B cell (primary cell): Measurements from ENCODE around the gene CTNNA3. TPM values are rescaled to one million over a fixed set of nuclear protein-coding genes. Genes with fewer than 3 reads are reported as not detected.

Source experiments
- ATAC-seq: fragments of 200-7000 bp; cut with Tn5 transposase; one replicate; pipeline ENCODE4 v1.10.0; 2021; ENCODE audit warnings: low read depth, mild to moderate bottlenecking, moderate number of reproducible peaks, moderate library complexity
- CTCF ChIA-PET: fragments of 350-600 bp; sonication (Branson Sonifier 250); formaldehyde crosslinking; loops from one replicate; lab custom pipeline; 2021; ENCODE audit warnings: antibody characterized with exemption, inconsistent platforms; lab: Charles Lee
- POLR2A ChIA-PET: fragments of 350-600 bp; sonication (Branson Sonifier 250); formaldehyde crosslinking; loops from one replicate; lab custom pipeline; 2021; ENCODE audit warnings: antibody characterized with exemption; lab: Charles Lee
- DNase-seq: peaks from one replicate; pipeline ENCODE4 v3.0.0; 2013
- H2AFZ ChIP-seq: 2 replicates; pipeline ENCODE4 v1.6.1; 2012; ENCODE audit warnings: mild to moderate bottlenecking, low read depth, low read length; ENCODE audit not compliant: insufficient read depth, poor library complexity, severe bottlenecking
- H3K27ac ChIP-seq, 2 donors: 1 replicate in 1 of 2; 2 replicates in 1 of 2; pipeline ENCODE4 v1.5.1; 2012 to 2013; ENCODE audit warnings: low read length in 2 of 2, mild to moderate bottlenecking in 2 of 2, moderate library complexity in 1 of 2
- H3K27me3 ChIP-seq, 4 experiments: fragments of 200-600 bp in 1 of 4; sonication (generic) in 1 of 4; replicated peaks in 1 of 4; 1 replicate in 2 of 4; 2 replicates in 2 of 4; pipeline versions ENCODE4 v1.6.1 to v1.7.0; 2013 to 2016; ENCODE audit warnings: low read length in 3 of 4, mild to moderate bottlenecking in 2 of 4, mixed read lengths in 1 of 4, moderate library complexity in 1 of 4; ENCODE audit not compliant: insufficient read depth in 4 of 4, control insufficient read depth in 3 of 4; ENCODE audit errors: control extremely low read depth in 1 of 4
- H3K36me3 ChIP-seq, 2 experiments: replicated peaks in 1 of 2; 1 replicate in 1 of 2; 2 replicates in 1 of 2; pipeline versions ENCODE4 v1.6.1 to v1.7.1; 2013; ENCODE audit warnings: low read length in 1 of 2; ENCODE audit not compliant: insufficient read depth in 2 of 2, control insufficient read depth in 1 of 2; ENCODE audit errors: control extremely low read depth in 1 of 2, extremely low read depth in 1 of 2
- H3K4me1 ChIP-seq, 2 donors: fragments of 200-600 bp in 1 of 2; sonication (generic) in 1 of 2; 1 replicate in 1 of 2; 2 replicates in 1 of 2; pipeline versions ENCODE4 v1.5.1 to v1.6.1; 2013 to 2017; ENCODE audit warnings: low read length in 2 of 2; ENCODE audit not compliant: control insufficient read depth in 2 of 2, insufficient read depth in 2 of 2
- H3K4me2 ChIP-seq: replicated peaks from 2 replicates; pipeline ENCODE3; 2012; ENCODE audit warnings: mild to moderate bottlenecking, low read depth, low read length; ENCODE audit not compliant: poor library complexity, severe bottlenecking
- H3K4me3 ChIP-seq, 5 experiments: fragments of 200-600 bp in 1 of 5; sonication (generic) in 1 of 5; 1 replicate in 3 of 5; 2 replicates in 2 of 5; pipeline versions ENCODE4 v1.5.1 to v1.7.0; 2011 to 2016; ENCODE audit warnings: low read length in 4 of 5, mild to moderate bottlenecking in 4 of 5, low read depth in 2 of 5, control low read depth in 1 of 5, moderate library complexity in 1 of 5; ENCODE audit not compliant: insufficient read depth in 1 of 5; ENCODE audit errors: control extremely low read depth in 1 of 5, extremely low read depth in 1 of 5
- H3K79me2 ChIP-seq: fragments of 200-600 bp; sonication (generic); one replicate; pipeline ENCODE4 v1.6.0; 2016; ENCODE audit warnings: low read length; ENCODE audit not compliant: control insufficient read depth, insufficient read depth
- H3K9ac ChIP-seq: fragments of 200-600 bp; sonication (generic); 2 replicates; pipeline ENCODE4 v1.6.1; 2017; ENCODE audit warnings: mild to moderate bottlenecking, low read length, moderate library complexity
- H3K9me3 ChIP-seq, 3 donors: one replicate each; pipeline versions ENCODE4 v1.6.1 to v1.7.1; 2013; ENCODE audit warnings: low read length in 2 of 3; ENCODE audit not compliant: control insufficient read depth in 2 of 3, insufficient read depth in 1 of 3; ENCODE audit errors: control extremely low read depth in 1 of 3
- H4K20me1 ChIP-seq: 2 replicates; pipeline ENCODE4 v1.6.0; 2012; ENCODE audit warnings: mild to moderate bottlenecking, low read length; ENCODE audit not compliant: insufficient read depth, control insufficient read depth, poor library complexity, severe bottlenecking
- H3K27ac Mint-ChIP-seq: one replicate; pipeline ENCODE4 v1.8.0; 2021; ENCODE audit warnings: mixed read lengths
- H3K27me3 Mint-ChIP-seq: one replicate; pipeline ENCODE4 v1.8.0; 2021; ENCODE audit warnings: mixed read lengths
- H3K4me1 Mint-ChIP-seq: one replicate; pipeline ENCODE4 v1.8.0; 2021; ENCODE audit warnings: mixed read lengths
- H3K4me3 Mint-ChIP-seq: one replicate; pipeline ENCODE4 v1.8.0; 2021; ENCODE audit warnings: mixed read lengths
- H3K9me3 Mint-ChIP-seq: one replicate; pipeline ENCODE4 v1.8.0; 2022; ENCODE audit warnings: mixed read lengths; ENCODE audit not compliant: insufficient read depth
- EZH2 ChIP-seq: IDR thresholded peaks from 2 replicates; pipeline ENCODE4 v1.6.1; 2012; ENCODE audit warnings: borderline replicate concordance, low read depth, mild to moderate bottlenecking, moderate library complexity, low read length; ENCODE audit not compliant: insufficient read depth, poor library complexity, severe bottlenecking
- WGBS: methylation state at CpG from one replicate; pipeline ENCODE4 v1.1.5; 2013; ENCODE audit warnings: missing lambda C conversion rate; ENCODE audit not compliant: insufficient coverage; 5-methylcytosine and 5-hydroxymethylcytosine counted together
- intact Hi-C: fragments of 100-400 bp; cut with micrococcal nuclease; formaldehyde crosslinking; loops from one replicate; pipeline ENCODE4 v1.10.0; 2022
- polyA plus RNA-seq: library from polyadenylated mRNA; depleted of rRNA; stranded (reverse); fragments of >200 nt; gene quantifications from 2 replicates; pipeline ENCODE4 v1.2.3, GENCODE V29; 2012
- total RNA-seq, 2 donors: library from RNA; stranded (reverse); fragments of 120-200 nt in 1 of 2; gene quantifications; 1 replicate in 1 of 2; 2 replicates in 1 of 2; pipeline versions ENCODE4 v1.2.3 to v1.2.4, GENCODE V29; 2013 to 2022
- TF ChIP-seq, protein P1 (sequence below): fragments of 200-600 bp; IDR thresholded peaks from one replicate; pipeline ENCODE4 v1.8.0; 2022; ENCODE audit warnings: antibody characterized with exemption, mild to moderate bottlenecking

The CTNNA3 gene
- total and polyA plus RNA-seq, 2 donors (not counting 1 experiment from before 2014, with no cell fraction given), result 0.01 TPM; not detected in 1

DNA sequence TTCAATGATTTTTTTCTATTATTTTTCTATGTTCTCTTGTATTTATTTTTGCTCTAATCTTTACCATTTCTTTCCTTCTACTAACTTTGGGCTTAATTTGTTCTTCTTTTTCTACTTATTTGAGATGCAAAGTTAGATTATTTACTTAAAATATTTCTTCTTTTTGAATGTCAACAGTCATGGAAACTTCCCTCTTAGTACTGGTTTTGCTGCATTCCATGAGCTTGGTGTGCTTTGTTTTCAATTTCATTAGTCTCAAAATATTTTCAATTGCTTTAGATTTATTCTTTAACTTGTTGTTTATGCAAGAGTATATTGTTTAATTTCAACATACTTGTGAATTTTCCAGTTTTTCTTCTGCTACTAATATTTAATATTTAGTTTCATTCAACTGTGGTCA is 539.8 kb downstream of the CTNNA3 start:
- intact Hi-C loops, result no loop called here
- H3K27me3 ChIP-seq, result no peaks in the 10 kb centered on the region
- Mint-ChIP-seq H3K9me3 (peaks cover 2% of the 10 kb centered on the region), H3K4me1 (no peaks in the 10 kb centered on the region), H3K4me3 (no peak overlapping the region), H3K27me3 (no peaks in the 10 kb centered on the region), H3K27ac (no peak overlapping the region)
- no peak overlapping the region for H3K9ac ChIP-seq
- no peaks in the 10 kb centered on the region for H4K20me1 ChIP-seq
- no peak overlapping the region for H3K27ac ChIP-seq
- no peaks in the 10 kb centered on the region for H3K4me1 ChIP-seq
- H3K4me3 ChIP-seq, result no peak overlapping the region
- H3K9me3 ChIP-seq, result no peaks in the 10 kb centered on the region
- ChIA-PET POLR2A (no interaction called here), CTCF (no interaction called here)
- no peak for DNase-seq
- no peaks in the 10 kb centered on the region for H3K36me3 ChIP-seq
- no peaks in the 10 kb centered on the region for H3K79me2 ChIP-seq
- H3K4me2 ChIP-seq, result no peak overlapping the region
- TF ChIP-seq EZH2, result no peak
- TF ChIP-seq, protein P1, sequence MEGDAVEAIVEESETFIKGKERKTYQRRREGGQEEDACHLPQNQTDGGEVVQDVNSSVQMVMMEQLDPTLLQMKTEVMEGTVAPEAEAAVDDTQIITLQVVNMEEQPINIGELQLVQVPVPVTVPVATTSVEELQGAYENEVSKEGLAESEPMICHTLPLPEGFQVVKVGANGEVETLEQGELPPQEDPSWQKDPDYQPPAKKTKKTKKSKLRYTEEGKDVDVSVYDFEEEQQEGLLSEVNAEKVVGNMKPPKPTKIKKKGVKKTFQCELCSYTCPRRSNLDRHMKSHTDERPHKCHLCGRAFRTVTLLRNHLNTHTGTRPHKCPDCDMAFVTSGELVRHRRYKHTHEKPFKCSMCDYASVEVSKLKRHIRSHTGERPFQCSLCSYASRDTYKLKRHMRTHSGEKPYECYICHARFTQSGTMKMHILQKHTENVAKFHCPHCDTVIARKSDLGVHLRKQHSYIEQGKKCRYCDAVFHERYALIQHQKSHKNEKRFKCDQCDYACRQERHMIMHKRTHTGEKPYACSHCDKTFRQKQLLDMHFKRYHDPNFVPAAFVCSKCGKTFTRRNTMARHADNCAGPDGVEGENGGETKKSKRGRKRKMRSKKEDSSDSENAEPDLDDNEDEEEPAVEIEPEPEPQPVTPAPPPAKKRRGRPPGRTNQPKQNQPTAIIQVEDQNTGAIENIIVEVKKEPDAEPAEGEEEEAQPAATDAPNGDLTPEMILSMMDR, result no peak
- H2AFZ ChIP-seq, result no peak overlapping the region
- no peak for ATAC-seq

DNA sequence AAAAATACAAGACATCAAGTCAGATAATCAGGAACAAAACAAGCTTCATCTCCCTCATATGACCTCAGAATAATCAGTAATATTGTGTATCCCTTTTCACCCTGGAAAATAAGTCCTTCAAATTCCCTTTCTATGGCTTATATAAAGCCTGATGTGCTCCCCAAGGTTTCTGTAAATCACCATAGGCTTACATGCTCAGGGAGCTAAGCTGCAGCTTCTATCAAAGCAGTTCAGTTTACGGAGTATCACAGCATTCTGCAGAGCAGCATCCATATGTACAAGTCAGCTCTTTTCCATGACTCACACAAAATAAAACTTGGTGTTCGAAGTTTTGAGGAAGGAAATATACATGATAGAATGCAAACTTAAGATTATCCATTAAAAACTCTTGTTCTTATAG is 544.5 kb downstream of the CTNNA3 start:
- Histone ChIP-seq H3K4me2 (no peak overlapping the region), H3K27ac (no peak overlapping the region), H3K79me2 (no peaks in the 10 kb centered on the region), H3K9ac (no peak overlapping the region), H4K20me1 (no peaks in the 10 kb centered on the region), H3K9me3 (no peaks in the 10 kb centered on the region), H3K4me3 (no peak overlapping the region), H3K4me1 (no peaks in the 10 kb centered on the region), H3K36me3 (no peaks in the 10 kb centered on the region), H2AFZ (no peak overlapping the region), H3K27me3 (no peaks in the 10 kb centered on the region)
- no peak overlapping the region for H3K4me3 Mint-ChIP-seq
- TF ChIP-seq, protein P1, result no peak
- no peak for TF ChIP-seq EZH2
- no peaks in the 10 kb centered on the region for H3K27me3 Mint-ChIP-seq
- H3K4me1 Mint-ChIP-seq, result no peaks in the 10 kb centered on the region
- WGBS, result no CpG with 5 or more reads among the region's 2 CpGs
- ChIA-PET CTCF (no interaction called here), POLR2A (no interaction called here)
- no peak overlapping the region for H3K27ac Mint-ChIP-seq
- DNase-seq, result no peak
- ATAC-seq, result no peak
- intact Hi-C loops, result no loop called here
- H3K9me3 Mint-ChIP-seq, result peaks cover 2% of the 10 kb centered on the region
